HG03175 (cell line): Measurements from ENCODE around the gene REELD1.

Source experiments
- ATAC-seq: cut with Tn5 transposase; IDR thresholded peaks from one replicate; pipeline ENCODE4 v1.9.1; 2021; ENCODE audit warnings: mild to moderate bottlenecking, moderate library complexity; ENCODE audit not compliant: unreplicated experiment

The REELD1 gene

DNA sequence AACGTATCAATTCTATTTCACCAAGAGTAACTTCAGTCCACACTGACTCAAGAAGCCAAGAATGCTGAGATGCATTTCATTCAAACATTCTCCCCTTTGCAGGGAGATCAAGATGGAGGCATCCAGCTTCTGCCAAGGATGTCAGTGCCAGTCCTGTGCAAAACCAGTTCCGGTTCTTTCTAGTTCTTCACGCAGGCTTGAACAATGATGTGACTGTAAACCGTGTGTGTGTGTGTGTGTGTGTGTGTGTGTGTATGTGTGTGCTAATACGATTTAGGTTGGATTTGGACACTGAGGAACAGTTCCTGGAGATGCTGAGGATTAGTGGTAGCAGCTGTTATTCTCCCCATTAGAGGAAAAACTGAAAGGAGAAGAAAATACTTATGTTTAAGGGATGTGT lies at the start of gene REELD1:
REELD1 (plus strand) TSS at position 301 of the 400 bp plus-strand sequence. CDS start 2,415 bp downstream, outside the sequence.
- no peak for ATAC-seq

DNA sequence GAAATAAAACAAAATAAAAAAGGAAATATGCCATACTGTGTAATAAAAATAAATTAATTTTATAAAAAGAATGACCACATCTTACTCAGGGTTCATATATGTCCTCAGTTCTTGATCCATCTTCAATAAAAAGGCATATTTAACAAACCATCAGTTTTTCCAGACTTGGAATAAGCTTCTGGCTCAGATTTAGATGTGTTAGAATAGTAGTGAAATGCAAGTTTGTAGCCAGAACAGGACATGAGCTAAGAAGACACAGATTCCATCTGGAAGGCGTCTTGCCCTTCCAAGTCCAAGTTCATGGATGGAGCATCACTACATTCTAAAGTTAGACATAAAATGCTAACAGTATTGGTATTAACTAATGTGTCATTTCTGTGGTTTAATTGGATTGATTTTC lies 49.1 kb upstream of the REELD1 start:
- ATAC-seq: no peak

DNA sequence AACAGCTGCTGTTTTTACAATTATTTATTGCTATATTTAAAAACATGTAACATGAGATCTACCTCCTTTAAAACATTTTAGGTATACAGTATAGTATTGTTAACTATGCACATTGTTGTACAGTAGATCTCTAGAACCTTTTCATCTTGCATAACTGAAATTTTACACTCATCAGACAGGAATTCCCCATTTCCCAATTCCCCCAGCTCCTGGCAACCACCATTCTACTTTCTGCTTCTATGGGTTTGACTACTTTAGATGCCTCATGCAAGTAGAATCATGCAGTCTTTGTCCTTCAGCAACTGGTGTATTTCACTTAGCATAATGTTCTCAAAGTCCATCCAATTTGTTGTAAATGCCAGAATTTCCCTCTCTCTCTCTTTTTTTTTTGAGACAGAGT lies 48.5 kb upstream of the REELD1 start:
- ATAC-seq: no peak

- ATAC-seq: no peak
These were observed 44.2 kb upstream of the REELD1 start for GRCh38 chr4:146170149-146170548.

DNA sequence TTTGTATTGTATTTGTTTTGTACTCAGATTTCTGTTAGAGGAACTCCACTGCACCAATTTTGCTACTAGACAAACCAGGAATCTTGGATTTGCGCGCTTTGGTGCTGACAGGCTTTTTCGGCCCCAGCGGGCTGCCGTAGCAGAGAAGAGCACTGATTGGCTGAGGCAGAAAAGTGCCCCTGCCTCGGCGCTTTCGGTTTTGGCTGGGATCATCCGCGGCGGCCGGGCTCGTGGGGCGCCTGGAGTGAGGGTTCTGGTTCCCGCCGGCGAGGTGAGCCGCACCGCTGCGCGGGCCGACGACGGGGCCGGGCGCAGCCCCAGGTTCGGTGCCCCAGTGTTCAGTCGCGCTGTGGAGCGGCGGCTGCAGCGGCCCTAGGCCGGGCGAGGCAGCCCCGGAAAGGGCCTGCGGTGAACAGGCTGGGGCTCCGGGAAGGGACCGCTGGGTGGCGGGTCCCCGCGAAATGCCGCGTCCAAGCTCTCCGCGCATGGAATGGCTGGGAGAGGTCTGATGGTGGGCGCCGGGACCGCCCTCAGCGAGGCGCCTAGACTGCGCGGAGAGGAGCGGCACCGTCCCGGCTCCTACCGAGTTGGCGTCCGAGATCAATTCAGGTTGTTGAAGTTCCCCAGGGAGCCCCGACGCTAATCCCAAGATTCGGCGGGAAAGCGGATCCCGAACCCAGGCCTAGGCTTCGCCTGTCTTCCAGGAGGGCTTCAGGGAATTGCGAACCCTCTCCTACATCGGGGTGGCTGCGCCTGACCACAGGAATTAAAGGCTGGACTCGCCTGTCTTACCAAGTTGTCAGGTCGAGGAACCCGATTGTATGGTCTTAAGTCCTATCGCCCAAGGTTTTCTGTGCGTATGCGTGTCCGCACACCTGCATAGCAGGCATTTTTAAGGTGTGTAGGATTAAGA lies 38.5 kb upstream of the REELD1 start, which contains the start of gene LSM6:
LSM6 (plus strand) TSS at position 178 of the 913 bp plus-strand sequence. CDS start 7,204 bp downstream, outside the sequence.
- peak; percentile 97 for ATAC-seq

- no peak for ATAC-seq
These were observed 37.4 kb upstream of the REELD1 start for GRCh38 chr4:146176891-146177290.

DNA sequence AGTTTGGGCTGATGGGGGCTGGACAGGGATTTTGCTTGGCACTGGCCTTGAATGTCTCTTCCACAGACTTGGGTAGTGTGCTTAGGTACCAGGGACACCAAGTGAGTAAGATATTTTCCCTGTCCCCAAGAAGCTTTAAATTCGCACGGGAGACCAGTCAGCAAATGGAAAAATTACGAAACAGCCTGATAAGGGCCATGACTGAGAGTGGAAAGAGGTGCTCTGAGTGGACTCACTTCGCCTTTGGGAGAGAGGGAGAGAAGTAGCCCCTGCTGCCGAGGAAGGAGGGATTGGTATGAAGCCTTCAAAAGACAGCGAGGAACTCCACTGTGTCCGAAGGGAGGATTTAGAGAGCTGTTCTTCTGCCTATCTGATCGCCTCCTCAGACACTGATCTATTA lies 36.2 kb upstream of the REELD1 start:
- no peak for ATAC-seq

GRCh38 chr4:146179784-146180370 lies 34.5 kb upstream of the REELD1 start:
- ATAC-seq: no peak

GRCh38 chr4:146182443-146182842 lies 31.9 kb upstream of the REELD1 start:
- no peak for ATAC-seq

- no peak for ATAC-seq
These were observed 31.1 kb upstream of the REELD1 start for GRCh38 chr4:146183209-146183608.

DNA sequence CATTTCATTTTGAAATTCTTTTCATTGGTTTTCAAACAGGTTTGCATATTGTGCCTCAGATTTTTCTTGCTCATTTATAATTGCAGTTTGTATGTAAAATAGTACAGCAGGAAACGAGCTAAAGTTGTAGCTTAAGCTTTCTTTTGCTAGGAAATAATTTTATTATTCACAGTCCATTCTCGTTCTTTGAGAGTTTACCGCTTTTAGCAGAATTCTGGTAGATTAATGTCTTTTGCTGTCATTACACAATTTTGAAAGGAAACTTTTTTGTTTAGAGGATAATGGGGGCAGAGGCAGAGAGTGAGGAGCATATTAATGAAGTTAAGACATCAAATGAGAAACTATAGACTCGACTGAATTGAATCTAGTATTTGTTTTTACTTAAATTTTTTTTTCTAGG lies 28.3 kb upstream of the REELD1 start:
- no peak for ATAC-seq

GRCh38 chr4:146186596-146186995 lies 27.7 kb upstream of the REELD1 start:
- no peak for ATAC-seq

GRCh38 chr4:146190456-146190855 lies 23.9 kb upstream of the REELD1 start:
- ATAC-seq: no peak

DNA sequence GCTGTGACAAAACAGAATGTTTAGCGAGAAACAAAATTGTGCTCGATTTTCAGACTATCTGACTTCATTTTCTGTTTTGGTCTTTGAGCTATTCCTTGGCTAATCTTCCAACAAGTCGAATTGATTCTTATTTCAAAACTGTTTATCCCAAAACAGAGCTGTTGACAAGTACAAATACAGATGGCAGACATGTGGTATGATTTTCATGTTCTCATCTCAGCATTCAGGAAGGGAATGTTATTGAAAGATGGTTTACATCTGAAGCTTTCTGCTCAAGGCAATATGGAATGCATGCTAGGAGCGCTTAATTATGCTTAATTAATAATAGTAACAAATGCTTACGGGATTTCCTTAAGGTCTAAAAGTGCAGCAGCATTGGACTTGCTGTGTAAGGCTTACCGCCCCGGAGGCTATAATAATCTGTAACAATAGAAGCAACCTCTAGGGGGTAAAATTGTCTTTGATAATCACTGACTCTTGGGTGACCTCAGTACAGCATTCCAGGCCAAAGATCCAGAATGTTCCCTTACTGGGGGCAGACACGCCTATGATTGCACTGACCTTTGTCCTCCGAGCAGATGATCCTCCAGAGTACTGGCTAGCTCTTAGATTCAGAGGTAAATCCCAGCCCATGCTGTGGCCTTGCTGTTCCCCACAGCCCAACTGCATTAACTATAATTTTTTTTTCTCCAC lies 22.4 kb upstream of the REELD1 start:
- ATAC-seq: no peak

DNA sequence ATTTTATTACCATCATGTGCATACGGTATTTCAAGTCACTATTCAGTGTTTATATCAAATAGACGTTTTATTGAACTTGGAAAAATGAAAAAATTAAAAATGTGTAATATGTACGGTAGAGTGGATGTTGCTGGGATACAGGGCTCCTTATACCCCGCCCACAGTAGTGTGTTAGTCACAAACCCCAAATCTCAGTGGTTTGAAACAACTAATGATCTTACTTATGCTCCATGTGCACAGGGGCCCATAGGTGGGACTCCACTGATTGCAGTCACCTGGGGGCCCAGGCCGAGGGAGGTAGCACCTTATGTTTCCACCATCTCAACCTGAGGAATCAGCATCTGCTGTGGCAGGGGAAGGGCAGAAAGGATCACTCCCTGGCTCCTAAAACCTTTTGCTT lies 20.7 kb upstream of the REELD1 start:
- no peak for ATAC-seq

- ATAC-seq: no peak
These were observed 20.1 kb upstream of the REELD1 start for GRCh38 chr4:146194212-146194611.

DNA sequence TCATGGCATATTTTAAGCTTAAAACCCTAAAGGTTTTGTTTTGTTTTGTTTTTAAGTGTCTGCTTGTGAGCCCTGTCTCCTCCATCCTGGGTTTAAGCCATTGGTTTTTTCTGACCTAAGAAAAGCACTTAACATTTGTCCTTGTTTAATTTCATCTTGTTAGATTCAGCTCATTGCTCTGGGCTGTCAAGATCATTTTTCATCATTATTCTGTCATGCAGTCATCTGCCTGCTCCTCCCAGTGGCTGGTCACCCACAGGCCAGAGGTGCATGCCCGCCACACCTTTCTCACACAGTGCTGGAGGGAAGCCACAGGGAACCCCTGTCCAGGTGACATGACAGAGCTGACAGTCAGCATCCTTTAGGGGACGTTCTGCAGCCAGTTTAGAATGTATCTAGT lies 11.7 kb upstream of the REELD1 start:
- ATAC-seq: no peak

DNA sequence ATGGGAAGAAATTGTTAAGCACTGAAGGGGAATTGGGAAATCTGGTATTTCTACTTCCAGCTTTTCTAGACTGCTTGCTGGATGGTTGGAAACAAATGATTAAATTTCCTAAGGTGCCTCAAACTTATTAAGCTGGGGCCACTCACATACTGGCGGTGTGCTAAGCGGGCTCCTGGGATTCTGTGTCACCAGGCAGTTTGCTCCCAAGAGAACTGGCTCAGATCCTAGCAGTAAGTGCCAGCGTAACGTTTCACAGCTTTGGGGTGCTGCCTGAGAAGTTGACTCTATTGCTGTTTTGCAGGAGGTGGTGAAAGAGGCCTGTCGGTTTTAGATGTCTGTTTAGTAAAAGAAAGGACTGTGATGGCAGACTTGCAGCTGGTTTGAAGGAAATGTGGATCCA lies 6.9 kb upstream of the REELD1 start:
- ATAC-seq: no peak

GRCh38 chr4:146210890-146211289 lies 3.4 kb upstream of the REELD1 start:
- ATAC-seq: no peak

- ATAC-seq: no peak
These were observed 2.9 kb upstream of the REELD1 start for GRCh38 chr4:146211440-146211839.

GRCh38 chr4:146212781-146213180 lies 1.6 kb upstream of the REELD1 start:
- no peak for ATAC-seq

- no peak for ATAC-seq
These were observed 8.0 kb downstream of the REELD1 start for GRCh38 chr4:146222313-146222712.
